Skin epidermis (tissue), 12 donors: ENCODE measurements around the gene GDF15.

ENCODE experiments used
- H3K27ac ChIP-seq, 21 experiments: fragments of 200-600 bp; sonication (generic) in 11 of 21; one replicate each; pipeline ENCODE4 v1.5.0; 2020; ENCODE audit warnings: mild to moderate bottlenecking in 3 of 21, inconsistent platforms in 2 of 21, moderate library complexity in 2 of 21
- H3K4me3 ChIP-seq, 7 experiments: fragments of 200-600 bp; sonication (generic) in 2 of 7; one replicate each; pipeline ENCODE4 v1.5.0; 2020; ENCODE audit warnings: inconsistent platforms in 2 of 7, mild to moderate bottlenecking in 2 of 7, moderate library complexity in 1 of 7

GDF15 gene

DNA sequence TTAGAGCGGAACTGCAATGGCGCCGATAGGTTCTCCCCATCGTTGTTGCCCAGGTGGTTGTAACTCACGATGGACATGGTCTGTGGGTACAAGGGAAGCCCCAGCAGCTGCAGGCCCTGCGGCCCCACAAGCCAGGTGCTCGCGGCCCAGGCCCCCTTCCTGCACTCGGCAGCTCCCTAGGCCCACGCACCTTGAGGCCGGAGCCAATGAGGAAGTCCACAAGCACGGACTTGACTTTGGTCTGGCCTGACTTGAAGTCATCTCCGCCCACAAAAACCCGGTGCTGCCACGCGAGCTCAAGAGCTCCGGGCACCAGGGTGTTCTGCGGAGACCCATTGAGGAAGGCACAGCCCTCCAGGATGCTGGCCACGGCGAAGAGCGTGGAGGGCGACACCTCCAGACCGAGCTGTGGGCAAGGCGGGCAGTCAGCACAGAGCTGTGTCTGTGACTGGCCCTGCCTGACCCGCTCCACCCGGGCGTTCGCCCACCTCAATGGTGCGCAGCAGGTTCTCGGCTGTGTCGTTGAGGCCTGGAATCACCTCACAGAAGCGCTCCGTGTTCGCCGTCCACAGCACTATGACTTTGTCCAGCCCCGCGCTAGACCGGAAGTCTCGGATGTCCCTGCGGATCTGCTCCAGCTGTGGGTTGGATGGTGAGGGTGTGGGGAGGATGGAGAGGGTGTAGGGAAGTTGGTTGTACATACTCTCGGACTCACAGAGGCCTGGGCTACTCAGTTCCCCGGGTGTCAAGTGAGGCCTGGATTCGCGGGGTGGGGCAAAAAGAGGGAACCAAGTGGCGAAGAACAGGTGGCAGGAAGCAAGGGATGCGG is 50.1 kb downstream of the GDF15 start:
- Histone ChIP-seq H3K4me3 (peak overlapping the region in 1 of 7 experiments; percentile 38), H3K27ac (no peak overlapping the region)

DNA sequence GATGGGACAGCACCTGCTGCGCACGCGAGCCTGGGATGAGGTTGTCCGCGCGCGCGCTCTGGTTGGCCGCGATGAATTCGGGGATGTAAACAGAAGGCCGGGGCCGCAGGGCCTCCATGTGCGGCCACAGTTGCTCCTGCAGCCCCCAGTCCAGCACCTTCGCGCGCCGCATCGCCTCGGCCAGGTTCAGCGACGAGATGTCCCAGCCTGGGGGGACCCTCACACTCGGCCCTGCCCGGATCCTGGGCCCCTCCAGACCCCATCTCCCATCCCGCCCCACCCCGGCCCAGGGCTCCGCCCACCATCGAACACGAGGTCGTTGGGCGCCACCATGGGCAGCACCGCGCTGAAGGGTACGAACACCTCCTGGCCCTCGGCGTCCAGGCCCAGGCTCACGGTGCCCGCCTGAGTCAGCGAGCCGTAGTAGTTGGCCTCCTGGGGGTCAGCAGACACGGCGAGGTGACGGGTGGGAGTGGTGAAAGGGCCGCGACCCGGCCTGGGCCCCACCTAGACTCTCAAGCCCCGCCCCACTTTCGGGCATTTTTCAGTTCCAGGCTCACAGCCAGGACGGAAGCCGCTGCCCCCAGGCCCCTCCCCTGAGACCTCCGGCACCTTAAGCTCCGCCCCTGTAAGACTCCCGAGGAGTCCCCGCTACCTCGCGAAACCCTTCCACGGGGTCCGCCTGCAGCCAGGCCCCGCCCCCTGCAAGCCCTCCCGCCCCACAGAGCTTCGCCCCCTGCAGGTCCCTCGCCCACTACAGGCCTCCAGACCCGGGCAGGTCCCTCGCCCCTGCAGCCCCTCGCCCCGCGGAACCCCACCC is 50.9 kb downstream of the GDF15 start:
- Histone ChIP-seq H3K27ac (peak overlapping the region in 5 of 21 experiments; percentile 41 to 76 (median 57)), H3K4me3 (peak overlapping the region; percentile 35 to 58 (median 43))

DNA sequence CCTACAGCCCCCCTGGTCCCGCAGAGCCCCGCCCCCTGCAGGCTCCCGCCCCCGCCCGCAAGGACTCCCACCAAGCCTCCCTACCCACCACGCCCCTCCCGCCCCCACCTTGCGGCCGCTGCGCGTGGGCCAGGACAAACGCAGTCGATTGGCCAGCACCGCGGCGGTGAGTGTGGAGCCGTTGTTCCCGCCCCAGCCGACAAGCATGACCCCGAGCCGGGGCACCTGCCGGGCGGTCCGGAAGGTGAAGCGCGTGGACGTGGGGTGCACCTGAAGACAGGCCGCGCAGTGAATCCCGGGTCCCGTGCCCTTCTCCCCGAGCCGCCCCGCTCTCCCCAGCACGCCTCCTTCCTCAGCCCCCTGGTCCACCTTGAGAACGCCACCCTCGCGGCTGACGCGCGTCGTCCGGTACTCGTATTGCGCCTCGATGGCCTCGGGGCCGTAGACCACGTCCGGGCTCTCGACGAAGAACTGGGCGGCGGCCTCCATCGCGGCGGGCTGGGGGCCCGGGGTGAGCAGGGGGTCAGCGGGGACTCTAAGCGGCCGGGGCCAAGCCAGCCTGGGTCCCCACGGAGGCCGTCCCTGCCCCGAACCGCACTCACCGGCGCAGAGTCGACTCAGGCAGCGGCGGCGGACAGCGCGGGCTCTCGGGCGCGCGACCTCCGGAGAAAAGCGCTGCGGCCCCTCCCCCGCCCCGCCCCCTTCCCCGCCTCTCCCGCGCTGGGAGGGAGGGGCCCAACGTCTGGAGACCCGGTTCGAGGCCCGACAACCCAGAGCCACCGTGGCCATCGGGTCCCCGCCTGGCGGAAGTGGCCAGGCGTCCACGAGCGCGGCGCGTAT is 51.8 kb downstream of the GDF15 start, which contains the start of gene ISYNA1:
ISYNA1 (minus strand) TSS at position 643 of the 840 bp plus-strand sequence; CDS start at position 489, 154 bp downstream.
- H3K4me3 ChIP-seq: peak within 1 kb of the TSS; percentile 35 to 58 (median 43)
- H3K27ac ChIP-seq: peak within 1 kb of the TSS in 15 of 21 experiments; percentile 1 to 76 (median 41)

DNA sequence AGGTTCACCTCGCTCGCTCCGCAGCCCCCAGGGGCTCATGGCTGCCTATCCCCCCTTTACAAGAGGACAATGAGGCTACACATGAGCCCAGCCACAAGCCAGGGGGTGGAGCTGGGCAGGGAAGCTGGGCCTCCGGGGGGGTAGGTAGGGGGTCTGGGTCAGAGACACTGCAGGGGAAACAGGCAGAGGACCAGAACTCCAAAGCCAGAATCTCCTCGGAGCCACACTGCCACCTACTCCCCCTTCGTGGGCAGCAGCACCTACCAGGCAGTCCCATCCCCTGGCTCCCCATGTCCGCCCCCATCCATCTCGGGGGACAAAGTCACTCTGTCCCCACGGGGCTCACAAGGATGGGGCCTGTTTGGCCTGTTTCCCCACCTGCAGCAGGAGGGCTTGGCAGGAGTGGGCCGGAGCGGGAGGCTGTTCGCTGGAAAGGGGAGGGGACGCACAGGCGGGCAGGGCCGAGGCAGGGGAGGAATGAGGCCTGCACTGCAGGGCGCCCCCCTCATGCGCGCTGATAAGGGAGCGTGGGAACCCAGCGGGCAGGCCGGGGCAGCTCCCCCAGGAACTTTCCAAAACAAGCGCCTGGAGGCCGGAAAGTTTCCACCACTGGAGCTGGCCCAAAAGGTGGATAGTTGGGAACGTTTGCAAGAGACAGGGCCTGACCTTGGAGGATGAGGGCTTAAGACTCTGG is 52.5 kb downstream of the GDF15 start:
- peak overlapping the region; percentile 35 to 58 (median 43) for H3K4me3 ChIP-seq
- H3K27ac ChIP-seq: peak overlapping the region in 14 of 21 experiments; percentile 1 to 76 (median 46)
